DND-41 (cell line): ENCODE measurements around the gene ELAVL1.

Experiments used
- EZH2 ChIP-seq: IDR thresholded peaks from 3 replicates; pipeline ENCODE4 v1.6.1; 2012; ENCODE audit warnings: borderline replicate concordance, low read depth, mild to moderate bottlenecking, moderate library complexity, low read length, inconsistent platforms; ENCODE audit not compliant: severe bottlenecking
- TF ChIP-seq, protein P1 (sequence below): IDR thresholded peaks from 2 replicates; pipeline ENCODE4 v1.5.1; 2012; ENCODE audit warnings: borderline replicate concordance, low read length, moderate library complexity, mild to moderate bottlenecking; ENCODE audit not compliant: poor library complexity, severe bottlenecking; ENCODE audit errors: extremely low read depth

DNA sequence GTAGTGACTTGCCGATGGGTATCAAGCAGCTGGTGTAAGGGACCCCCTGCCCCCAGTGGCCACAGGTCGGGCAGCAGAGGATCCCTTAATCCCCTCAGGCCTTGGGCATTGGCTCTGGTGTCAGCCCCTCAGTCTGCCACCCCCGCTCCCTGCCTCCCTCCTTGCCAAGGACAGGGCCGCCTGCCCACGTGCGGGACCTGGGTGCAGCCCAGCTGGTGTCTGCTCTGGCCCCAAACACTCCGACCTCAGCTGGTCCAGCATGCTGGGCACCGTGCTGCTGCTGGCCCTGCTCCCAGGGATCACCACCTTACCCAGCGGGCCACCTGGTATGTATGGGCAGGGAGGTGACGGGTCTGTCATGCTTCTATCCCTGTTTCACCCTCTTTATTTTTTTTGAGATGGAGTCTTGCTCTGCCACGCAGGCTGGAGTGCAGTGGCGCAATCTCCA is 90.8 kb downstream of the ELAVL1 start, which contains the start of gene TGFBR3L:
- TF ChIP-seq EZH2: no peak
- TF ChIP-seq, protein P1, sequence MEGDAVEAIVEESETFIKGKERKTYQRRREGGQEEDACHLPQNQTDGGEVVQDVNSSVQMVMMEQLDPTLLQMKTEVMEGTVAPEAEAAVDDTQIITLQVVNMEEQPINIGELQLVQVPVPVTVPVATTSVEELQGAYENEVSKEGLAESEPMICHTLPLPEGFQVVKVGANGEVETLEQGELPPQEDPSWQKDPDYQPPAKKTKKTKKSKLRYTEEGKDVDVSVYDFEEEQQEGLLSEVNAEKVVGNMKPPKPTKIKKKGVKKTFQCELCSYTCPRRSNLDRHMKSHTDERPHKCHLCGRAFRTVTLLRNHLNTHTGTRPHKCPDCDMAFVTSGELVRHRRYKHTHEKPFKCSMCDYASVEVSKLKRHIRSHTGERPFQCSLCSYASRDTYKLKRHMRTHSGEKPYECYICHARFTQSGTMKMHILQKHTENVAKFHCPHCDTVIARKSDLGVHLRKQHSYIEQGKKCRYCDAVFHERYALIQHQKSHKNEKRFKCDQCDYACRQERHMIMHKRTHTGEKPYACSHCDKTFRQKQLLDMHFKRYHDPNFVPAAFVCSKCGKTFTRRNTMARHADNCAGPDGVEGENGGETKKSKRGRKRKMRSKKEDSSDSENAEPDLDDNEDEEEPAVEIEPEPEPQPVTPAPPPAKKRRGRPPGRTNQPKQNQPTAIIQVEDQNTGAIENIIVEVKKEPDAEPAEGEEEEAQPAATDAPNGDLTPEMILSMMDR: no peak
